Loucy (cell line): ENCODE data around the gene TAF12.

Source experiments
- EZH2phosphoT487 ChIP-seq: fragments of 200-600 bp; IDR thresholded peaks from 2 replicates; pipeline ENCODE4 v1.6.1; 2018; ENCODE audit warnings: antibody characterized with exemption, mild to moderate bottlenecking, moderate library complexity, borderline replicate concordance
- TF ChIP-seq, protein P1 (sequence below): fragments of 200-600 bp; sonication (generic); conservative IDR thresholded peaks from 2 replicates; pipeline ENCODE4 v1.5.1; 2014; ENCODE audit warnings: mild to moderate bottlenecking, antibody characterized with exemption, low read length

DNA sequence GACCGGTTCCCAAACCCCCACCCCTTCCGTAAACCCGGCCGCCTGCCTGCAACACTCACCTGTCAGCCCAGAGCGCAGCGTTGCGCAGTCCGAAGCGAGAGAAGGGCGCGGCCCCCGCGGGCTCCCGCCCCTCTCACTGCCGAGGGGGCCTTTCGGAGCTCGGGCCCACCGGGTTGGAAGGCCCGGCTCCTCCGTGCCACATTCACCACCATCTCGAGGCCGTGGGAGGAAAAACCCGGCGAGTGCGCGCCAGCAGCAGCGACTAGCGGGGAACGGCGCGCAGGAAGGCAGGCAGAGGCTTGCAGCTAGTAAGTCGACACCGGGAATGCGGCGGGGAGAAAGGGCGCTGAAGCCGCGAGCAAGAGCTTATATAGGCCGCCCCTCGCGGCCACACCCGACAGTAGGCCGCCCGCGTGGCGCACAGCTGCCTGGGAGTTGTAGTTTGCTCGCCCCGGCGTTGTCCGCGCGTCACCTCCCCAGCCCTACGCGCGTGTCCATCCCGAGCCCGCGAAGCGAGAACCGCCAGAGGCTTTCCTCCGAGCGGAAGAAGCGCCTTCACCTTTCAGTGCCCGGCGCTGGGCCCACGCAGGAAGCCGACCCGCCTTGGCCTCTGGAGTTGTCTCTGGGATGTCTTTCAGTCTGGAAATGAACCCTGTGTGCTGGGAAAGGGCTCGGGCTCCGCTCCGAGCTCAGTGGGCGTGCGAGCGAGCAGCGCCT, 61.2 kb downstream of the TAF12 start:
- TF ChIP-seq, protein P1, sequence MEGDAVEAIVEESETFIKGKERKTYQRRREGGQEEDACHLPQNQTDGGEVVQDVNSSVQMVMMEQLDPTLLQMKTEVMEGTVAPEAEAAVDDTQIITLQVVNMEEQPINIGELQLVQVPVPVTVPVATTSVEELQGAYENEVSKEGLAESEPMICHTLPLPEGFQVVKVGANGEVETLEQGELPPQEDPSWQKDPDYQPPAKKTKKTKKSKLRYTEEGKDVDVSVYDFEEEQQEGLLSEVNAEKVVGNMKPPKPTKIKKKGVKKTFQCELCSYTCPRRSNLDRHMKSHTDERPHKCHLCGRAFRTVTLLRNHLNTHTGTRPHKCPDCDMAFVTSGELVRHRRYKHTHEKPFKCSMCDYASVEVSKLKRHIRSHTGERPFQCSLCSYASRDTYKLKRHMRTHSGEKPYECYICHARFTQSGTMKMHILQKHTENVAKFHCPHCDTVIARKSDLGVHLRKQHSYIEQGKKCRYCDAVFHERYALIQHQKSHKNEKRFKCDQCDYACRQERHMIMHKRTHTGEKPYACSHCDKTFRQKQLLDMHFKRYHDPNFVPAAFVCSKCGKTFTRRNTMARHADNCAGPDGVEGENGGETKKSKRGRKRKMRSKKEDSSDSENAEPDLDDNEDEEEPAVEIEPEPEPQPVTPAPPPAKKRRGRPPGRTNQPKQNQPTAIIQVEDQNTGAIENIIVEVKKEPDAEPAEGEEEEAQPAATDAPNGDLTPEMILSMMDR, result no peak; the same call in 1 of the 2 replicates
- TF ChIP-seq EZH2phosphoT487, result no peak
